ENCODE results near the gene HMCN2.
"Not testable (repeated sequence)": the region's sequence is repeated elsewhere in the genome, so short reads cannot be mapped to it uniquely, and the experiment has no call there.

Gene HMCN2

DNA sequence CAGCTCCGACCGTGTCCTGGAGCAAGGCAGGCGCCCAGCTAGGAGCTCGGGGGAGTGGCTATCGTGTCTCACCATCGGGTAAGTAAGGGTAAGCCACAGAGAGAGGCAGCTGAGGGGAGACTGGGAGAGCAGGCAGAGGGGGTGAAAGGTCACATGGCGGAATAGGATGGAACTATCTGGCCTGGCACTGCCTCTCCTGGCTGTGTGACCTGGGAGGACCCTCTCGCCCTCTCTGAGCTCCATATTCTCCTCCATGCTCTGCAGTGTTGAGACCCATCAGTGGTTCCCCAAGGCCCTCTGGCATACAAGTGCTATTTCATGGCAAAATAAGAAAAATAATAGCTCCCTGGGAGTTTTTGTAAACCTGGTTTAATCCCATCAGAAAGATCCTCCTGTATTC lies 135.3 kb downstream of the HMCN2 start:
- no peak for DNase-seq

DNA sequence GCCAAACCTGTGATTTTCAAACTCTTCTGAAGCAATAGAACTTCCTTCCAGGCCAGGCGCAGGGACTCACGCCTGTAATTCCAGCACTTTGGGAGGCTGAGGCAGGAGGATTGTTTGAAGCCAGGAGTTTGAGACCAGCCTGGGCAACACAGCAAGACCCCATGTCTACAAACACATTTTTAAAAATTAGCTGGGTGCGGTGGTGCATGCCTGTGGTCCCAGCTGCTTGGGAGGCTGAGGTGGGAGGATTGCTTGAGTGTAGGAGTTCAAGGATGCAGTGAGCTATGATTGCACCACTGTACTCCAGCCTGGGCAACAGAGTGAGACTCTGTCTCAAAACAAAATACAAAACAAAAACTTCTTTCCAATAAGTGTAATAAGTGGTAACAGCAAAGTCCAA lies 136.2 kb downstream of the HMCN2 start:
- DNase-seq, result not testable (repeated sequence)

DNA sequence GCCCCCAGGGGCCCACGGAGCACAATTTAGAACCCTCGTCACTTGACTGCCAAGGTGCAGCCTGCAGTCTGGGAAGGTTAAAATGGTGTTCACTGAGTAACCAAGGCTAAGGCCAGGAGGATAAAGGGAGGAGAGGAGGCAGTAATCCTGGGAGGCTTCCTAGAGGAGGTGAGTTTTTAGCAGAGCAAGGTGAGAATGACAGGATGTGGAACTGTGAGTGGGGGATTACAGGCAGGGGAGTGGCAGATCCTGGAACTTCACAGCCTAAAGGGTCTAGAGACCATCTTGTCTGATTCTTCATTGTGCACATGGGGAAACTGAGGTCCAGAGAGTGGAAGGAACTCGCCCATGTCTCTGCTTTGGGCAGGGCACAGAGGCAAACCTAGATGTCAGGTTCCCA lies 136.7 kb downstream of the HMCN2 start:
- DNase-seq, result no peak

DNA sequence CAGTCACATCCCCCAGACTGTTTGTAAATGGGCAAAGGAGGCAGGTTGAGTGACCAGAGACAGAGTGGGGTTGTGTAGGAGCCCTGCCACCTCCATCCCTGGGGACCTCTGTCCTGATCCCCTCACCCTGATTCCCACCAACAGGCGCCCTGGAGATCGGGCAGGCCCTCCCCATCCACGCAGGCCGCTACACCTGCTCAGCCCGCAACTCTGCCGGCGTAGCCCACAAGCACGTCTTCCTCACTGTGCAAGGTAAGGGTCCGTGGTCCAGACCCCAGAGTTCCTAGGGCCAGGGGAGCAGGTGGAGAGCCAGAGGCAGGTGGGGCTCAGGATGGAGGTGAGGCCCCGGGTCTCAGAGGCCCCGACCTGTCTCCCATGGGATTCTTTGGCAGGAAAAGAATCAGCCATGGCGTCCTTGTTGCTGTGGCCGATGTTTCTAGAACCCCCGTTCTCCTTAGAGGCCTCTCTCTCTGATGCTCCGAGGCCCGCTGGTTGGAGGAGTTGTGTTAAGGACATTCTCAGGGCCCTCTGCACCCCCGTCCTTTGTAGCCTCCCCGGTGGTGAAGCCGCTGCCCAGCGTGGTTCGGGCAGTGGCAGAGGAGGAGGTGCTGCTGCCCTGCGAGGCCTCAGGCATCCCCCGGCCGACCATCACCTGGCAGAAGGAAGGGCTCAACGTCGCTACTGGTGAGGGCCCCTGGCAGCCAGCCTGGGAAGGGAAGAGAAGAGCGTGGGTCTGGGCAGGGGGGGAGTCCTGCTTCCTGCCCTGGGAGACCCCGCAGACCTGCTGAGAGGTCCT lies 137.3 kb downstream of the HMCN2 start:
- no peak for DNase-seq

DNA sequence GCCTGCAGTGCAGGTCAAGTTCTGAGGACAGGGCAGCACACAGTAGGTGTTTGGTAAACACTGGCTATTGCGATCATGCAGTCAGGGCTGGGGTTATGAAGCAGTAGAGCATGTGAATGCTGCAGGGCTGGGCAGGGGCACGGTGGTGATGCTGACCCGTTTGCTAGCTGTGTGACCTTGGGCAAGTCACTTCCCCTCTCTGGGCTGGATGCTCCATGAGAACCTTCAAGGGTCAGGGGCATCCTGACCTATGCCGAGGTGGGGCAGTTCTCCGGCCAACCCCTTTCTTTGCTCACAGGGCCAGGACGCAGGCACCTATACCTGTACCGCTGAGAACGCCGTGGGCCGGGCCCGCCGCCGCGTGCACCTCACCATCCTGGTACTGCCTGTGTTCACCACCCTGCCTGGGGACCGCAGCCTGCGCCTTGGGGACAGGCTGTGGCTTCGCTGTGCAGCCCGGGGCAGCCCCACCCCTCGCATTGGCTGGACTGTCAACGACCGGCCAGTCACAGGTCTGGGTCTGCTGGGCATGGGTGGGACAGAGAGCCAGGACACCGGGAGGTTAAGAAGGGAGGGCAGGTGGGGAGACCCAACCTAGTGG lies 140.2 kb downstream of the HMCN2 start:
- no peak for DNase-seq

DNA sequence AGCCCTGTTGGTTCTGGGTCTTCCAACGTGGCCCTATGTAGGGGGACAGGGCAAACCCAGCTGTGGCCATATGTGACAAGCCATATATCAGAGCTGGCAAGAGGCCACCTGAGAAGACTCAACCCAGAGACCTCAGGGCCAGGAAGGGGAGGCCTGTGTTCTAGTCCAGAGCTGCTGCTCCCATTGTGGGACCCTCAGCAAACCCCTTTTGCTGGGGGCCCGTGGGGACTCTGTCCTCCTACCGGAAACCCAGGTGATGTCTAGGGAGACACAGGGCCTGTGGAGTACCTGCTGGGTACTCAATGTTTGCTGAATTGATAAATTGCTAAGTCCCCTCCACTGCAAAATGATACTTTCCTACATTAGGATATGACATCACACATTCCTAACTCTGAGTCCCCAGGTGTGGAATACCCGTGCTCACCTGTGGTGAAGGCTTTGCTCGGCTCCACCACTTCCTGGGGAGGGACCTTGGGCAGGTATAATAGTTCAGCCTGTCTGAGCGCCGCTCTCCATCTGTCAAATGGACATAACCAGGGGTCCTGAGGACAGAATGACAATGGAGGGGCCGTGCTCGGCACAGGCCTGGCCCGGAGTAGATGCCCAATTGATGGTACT lies 140.8 kb downstream of the HMCN2 start:
- no peak for DNase-seq

DNA sequence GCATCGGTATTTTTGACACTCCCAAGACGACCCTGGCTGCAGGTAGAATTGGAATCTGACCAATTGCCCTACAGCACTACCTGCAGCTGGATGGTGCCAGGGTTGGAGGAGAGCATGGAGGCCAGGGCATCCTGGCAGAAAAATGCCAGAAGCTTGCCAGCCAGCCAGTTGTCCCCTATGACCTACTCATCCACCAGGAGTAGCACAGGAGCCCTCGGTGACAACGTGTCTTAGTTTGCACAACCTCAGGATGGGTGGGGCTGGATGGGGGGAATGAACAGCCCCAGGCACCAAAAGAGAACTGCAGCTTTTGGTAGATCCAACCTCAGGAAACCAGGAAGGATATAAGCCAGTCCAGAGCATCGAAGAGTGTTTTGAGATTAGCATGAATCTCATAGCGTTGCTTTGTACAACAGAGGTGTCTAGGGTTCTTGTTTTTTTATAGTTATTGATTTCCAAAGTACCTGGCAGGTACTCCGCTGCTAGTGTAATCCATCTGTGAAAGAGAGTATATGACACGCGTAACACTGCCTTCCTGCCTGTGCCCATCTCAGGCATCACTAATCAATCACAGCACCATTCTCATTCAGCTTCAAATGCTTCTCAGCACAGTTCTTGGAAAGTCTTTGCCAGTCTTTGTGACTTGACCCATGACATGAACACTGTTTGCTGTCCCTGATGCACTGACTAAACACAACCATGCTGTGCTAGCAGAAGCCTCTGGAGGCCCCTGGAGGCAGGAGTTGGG lies 142.5 kb downstream of the HMCN2 start:
- DNase-seq, result no peak

DNA sequence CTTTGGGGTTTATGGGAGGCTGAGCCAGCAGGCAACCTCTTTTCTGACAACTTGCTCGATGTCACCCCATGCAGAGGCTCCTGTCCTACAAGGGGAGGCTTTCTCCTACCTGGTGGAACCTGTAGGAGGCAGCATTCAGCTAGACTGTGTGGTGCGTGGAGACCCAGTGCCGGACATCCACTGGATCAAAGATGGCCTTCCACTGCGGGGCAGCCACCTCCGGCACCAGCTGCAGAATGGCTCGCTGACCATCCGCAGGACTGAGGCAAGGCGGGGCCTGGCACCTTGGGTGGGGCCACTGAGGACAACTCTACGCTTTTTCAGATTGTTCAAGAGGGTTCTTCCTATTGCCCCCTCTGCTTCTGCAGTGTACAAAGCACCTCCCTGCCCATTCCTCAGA lies 143.1 kb downstream of the HMCN2 start:
- DNase-seq, result no peak

DNA sequence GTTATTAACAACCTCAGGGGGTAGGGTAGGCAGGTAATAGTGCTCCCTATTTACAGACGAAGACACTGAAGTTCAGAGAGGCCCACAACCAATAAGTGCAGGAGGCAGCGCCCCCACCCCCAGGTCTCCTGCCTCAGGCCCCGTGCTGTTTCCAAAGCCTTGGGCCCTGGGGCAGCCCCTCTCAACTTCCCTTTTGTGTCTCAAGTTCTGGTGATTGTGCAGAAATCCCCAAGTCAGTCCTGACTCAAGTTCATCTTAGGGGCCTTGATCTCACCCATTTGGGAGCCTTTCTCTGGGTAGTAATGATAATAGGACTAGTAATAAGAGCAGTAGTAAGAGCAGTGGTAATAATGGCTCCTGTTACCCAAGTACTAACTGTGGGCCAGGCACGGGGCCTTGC lies 143.7 kb downstream of the HMCN2 start:
- no peak for DNase-seq

DNA sequence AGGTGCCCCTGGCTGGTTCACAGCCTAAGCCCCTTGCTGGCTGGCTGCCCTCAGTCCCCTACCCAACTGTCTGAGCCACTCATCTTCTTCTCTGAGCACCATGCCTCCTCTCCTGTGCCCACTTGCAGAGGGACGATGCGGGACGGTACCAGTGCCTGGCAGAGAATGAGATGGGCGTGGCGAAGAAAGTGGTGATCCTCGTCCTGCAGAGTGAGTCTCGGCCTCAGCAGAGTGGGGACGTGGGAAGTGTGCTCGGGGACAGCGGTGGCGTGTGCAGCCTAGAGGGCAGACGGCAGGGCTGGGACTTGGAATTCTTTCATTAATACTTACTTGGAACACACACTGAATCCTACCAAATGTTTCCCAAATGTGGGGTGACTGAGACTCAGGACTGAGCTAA lies 144.9 kb downstream of the HMCN2 start:
- DNase-seq, result no peak

DNA sequence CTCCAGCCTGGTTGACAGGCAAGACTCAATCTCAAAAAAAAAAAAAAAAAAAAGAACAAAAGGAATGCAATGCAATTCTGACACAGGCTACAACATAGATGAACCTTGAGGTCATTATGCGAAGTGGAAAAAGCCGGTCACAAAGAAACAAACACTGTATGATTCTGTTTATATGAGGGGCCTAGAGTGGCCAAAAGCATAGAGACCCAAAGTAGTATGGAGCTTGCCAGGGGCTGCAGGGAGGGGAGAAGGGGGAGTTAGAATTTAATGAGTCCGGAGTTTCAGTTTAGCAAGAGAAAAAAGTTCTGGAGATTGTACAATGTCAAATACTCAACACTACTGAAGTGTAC lies 146.0 kb downstream of the HMCN2 start:
- DNase-seq, result no peak

DNA sequence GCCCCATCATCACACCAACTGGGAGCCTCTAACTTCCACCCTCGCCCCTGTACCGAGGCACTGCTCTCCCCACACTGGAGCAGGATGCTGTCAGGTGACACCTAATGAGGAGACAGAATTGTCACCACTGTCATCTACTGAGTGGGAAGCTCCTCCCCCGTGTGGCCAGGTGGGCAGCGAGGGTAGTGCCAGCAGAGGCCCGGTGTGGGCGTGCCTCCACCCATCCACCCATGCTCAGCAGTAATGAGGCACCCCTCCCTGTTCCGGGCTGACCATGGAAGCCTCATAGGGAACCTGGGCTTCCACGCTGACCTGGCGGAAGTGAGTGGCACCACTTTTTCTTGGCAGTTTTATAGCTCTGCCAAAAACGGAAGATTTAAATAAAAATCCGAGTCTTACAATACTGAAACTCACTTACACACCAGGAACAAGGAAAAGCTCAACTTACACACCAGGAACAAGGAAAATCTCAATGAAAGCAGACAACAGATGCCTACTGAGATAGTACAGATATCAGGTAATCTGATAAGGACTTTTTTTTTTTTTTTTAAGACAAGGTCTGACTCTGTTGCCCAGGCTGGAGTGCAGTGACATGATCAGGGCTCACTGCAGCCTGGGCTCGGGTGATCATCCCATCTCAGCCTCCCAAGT lies 148.6 kb downstream of the HMCN2 start:
- no peak for DNase-seq

DNA sequence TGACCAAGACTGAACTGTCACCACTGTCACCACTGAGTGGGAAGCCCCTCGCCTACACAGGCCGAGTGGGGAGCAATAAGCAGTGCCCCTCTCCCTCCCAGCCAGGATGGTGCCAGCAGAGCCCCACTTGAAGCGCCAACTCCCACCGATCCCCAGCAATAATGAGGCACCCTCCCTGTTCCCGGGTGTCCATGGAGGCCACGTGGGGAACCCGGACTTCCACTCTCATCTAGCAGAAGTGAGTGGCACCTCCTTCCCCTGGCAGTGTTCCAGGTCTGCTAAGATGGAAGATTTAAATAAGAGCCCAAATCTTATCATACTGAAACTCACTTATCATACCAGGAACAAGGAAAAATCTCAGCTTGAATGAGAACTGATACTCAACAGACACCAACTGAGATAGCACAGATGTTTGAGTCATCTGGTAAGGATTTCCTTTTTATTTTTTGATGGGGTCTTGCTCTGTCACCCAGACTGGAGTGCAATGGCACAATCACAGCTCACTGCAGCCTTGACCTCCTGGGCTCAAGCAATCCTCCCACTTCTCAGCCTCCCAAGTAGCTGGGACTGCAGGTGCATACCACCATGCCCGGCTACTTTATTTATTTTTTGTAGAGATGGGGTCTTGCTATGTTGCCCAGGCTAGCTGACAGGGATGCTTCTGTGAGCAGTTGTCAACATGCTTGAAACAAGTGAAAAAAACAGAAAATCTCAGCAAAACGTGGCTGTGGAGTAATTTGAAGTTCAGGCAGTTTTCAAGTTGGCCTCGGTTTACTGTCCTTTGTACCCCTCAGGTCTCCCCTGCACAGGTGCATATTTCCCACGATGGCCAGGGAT lies 149.6 kb downstream of the HMCN2 start:
- no peak for DNase-seq

DNA sequence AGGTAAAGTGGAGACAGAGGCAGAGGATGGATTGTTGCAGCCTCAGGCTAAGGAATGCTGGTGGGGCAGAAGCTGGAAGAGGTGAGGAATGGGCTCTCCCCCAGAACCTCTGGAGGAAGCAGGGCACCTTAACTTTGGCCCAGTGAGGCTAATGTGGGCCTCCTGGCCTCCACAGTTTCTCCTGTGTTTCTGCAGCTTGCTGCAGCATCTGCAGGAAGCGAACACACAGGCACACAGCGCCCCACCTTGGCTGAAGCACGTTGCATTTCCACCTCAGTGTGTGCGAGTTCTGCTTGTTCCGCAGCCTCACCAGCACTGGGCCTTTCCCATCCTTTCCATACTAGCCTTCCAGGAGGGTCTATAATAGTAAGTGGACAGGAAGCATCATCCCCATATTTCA lies 152.0 kb downstream of the HMCN2 start:
- no peak for DNase-seq

DNA sequence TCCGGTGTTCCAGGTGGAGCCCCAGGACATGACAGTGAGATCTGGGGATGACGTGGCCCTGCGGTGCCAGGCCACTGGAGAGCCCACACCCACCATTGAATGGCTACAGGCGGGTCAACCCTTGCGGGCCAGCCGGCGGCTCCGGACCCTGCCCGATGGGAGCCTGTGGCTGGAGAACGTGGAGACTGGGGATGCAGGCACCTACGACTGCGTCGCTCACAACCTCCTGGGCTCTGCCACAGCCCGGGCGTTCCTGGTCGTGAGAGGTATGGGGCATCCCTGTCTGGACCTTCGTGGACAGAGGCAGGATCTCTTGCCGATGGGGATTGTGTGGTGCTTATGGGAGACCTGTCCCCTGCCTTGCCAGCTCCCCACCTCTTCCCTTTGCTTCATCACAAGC lies 153.2 kb downstream of the HMCN2 start:
- DNase-seq, result no peak

DNA sequence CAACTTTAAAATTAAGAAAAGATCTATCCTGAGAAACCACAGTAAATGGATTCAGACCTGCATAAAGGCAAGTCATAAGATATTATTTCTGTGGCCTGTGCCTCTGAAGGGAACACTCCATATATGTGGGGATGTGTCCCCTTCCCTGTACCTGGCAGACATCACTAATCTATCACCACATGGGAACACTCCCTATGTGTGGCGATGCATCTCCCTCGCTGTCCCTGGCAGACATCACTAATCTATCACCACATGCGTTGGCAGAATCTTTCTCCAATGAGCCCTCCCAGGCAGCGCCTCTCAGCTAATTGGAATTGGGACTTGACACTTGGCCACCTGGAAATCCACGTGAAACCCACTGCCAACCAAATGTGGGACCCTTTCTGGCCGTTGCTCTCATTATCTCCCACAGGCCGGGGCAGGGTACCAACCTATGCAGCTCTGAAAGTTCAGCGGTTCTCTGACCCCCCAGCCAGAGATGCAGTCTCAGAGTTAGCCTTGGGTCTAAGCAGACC lies 154.0 kb downstream of the HMCN2 start:
- no peak for DNase-seq

DNA sequence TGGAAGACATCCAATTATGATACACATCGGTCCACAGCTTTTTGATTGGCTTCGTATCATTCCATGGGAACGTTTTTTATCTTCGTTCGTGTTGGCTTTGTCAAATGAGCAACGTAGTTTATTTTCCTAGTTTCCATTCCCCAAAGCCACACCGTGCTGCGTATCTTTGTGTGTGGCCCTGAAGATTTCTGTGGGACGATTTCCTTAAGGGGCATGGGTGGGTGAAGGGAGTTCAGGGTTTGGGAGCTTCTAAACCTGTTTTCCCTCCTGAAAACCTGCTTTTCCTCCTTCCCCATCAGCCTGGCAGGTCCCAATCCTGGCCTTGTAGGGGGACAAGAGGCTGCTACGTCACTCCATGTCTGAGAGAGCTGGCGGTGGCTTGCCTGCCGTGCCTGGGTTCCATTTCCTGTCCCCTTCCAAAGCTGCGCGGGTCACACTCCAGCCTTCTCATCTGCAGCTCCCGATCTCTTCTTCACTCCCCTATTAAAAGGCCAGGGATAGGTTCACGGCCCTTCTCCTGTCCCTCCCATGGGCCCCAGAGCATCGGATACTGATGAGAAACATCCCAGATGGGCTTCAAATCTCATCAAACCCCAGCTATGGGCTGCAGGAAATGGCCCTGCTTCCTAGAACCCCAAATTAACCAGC lies 155.7 kb downstream of the HMCN2 start:
- DNase-seq, result no peak

DNA sequence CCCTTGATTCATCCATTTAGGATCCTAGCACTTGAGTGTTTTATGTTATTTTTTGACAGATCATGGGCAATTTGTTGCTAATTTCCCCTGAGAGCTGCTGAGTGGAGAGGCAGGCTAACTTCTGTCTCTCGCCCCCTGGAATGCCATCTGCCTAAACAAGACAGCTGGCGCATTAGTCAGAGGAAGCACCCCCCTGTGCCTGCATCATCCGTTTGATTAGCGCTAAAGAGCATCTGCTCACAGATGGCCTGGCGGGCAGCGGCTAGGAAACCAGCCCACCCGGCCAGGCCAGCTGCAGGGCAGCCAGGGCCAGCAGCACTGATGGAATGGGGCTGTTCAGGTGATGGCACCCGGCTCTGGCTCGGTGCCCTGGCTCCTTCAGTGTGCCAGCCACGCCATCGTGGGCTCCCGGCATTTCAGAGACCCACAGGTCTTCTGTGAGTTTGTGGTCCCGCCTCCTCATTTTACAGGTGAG lies 156.3 kb downstream of the HMCN2 start:
- no peak for DNase-seq

DNA sequence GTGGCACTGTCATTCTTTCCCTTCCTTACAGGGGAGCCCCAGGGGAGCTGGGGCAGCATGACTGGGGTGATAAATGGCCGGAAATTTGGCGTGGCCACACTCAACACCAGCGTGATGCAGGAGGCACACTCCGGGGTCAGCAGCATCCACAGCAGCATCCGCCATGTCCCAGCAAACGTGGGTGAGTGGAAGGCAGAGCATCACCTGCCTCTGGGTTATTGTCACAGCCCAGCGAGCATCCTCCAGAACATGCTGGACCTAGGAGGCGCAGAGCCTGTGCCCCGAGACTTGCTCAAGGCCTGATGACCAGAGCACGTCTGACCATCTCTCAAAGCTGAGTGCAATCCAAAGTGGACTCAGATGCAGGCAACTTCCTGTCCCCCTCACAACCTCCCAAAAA lies 157.0 kb downstream of the HMCN2 start:
- no peak for DNase-seq

DNA sequence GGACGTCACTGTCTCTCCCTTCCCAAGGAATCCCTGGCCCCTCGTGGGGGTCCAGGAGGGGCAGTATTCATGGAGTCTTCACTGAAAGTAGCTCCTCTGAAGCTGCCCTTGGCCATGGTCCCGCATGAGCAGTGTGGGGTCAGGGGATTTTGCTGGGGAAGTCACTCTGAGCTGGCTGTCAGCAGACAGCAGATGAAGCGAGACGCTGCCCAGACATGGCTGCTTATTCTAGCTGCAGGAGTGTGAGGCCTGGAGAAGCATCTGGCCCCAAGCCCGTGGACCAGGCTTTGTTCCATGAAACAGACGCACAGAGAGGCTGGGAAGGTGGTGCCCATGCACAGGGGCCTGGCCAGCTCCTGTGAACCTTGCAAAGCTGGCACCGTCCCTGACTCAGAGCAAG lies 157.7 kb downstream of the HMCN2 start:
- DNase-seq, result no peak

Measured in kidney glomerular epithelial cell (primary cell).